K562 (cell line): ENCODE measurements around the gene AP5M1. TPM values are rescaled to one million over a fixed set of nuclear protein-coding genes. Genes with fewer than 3 reads are reported as not detected.

Source experiments
- SREBF1 ChIP-seq: fragments of 150-350 bp; IDR thresholded peaks from 2 replicates; pipeline ENCODE4 v1.6.1; 2014; ENCODE audit warnings: antibody characterized with exemption, low read depth, low read length, borderline replicate concordance
- ZNF830 ChIP-seq: fragments of 250-450 bp; sonication (Bioruptor Pico); IDR thresholded peaks from 2 replicates; pipeline ENCODE4 v1.5.0; 2021; ENCODE audit warnings: mild to moderate bottlenecking
- polyA plus RNA-seq, 8 experiments: library from polyadenylated mRNA; depleted of rRNA in 4 of 8; stranded (reverse) in 5 of 8; unstranded in 3 of 8; fragments of >200 nt; fragmentation: Nextera tagmentation in 2 of 8; fragmentation: Illumina TruSeq in 1 of 8; extraction: Ambion mirVana in 2 of 8; extraction: Trizol in 1 of 8; gene quantifications; 2 replicates each; pipeline versions ENCODE4 v1.2.1 to v1.2.3, GENCODE V29; 2011 to 2014; ENCODE audit warnings: inconsistent platforms in 1 of 8, missing spikeins in 1 of 8
- total RNA-seq, 7 experiments: library from RNA; depleted of rRNA in 6 of 7; stranded (reverse); fragments of >200 nt in 6 of 7; fragmentation: Illumina TruSeq in 2 of 7; extraction: Trizol in 2 of 7; gene quantifications; 2 replicates each; pipeline versions ENCODE4 v1.2.1 to v1.2.3, GENCODE V29; 2011 to 2021; ENCODE audit warnings: low replicate concordance in 1 of 7
- TF ChIP-seq, protein P1 (sequence below): fragments of 450-650 bp; IDR thresholded peaks from 2 replicates; pipeline ENCODE4 v1.6.1; 2016; ENCODE audit warnings: mild to moderate bottlenecking, moderate library complexity

The AP5M1 gene
- total and polyA plus RNA-seq, 9 of the 15 experiments (the other 6 are each of a cell fraction or from before 2014, with no cell fraction given), result 16.1 to 51.7 (median 30.9) TPM

DNA sequence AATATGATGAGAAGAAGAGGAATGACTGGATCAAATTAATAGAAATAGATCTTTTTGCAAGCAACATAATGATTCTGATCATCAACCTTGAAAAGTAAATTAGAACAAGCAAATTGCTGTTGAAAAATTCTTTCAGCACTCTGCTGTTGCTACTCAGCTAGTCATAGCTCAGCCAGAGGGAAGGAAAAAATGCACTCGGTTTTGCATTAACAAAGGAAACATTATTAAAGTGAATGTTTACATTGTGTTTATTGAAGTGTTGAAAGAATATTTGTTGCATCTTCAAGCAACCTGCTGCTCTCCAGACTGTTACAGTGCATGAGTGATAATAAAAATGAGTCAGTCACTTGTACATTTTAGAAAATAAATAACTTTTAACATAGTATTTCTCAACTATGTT lies 26.5 kb downstream of the AP5M1 start (continued):
- TF ChIP-seq, protein P1, sequence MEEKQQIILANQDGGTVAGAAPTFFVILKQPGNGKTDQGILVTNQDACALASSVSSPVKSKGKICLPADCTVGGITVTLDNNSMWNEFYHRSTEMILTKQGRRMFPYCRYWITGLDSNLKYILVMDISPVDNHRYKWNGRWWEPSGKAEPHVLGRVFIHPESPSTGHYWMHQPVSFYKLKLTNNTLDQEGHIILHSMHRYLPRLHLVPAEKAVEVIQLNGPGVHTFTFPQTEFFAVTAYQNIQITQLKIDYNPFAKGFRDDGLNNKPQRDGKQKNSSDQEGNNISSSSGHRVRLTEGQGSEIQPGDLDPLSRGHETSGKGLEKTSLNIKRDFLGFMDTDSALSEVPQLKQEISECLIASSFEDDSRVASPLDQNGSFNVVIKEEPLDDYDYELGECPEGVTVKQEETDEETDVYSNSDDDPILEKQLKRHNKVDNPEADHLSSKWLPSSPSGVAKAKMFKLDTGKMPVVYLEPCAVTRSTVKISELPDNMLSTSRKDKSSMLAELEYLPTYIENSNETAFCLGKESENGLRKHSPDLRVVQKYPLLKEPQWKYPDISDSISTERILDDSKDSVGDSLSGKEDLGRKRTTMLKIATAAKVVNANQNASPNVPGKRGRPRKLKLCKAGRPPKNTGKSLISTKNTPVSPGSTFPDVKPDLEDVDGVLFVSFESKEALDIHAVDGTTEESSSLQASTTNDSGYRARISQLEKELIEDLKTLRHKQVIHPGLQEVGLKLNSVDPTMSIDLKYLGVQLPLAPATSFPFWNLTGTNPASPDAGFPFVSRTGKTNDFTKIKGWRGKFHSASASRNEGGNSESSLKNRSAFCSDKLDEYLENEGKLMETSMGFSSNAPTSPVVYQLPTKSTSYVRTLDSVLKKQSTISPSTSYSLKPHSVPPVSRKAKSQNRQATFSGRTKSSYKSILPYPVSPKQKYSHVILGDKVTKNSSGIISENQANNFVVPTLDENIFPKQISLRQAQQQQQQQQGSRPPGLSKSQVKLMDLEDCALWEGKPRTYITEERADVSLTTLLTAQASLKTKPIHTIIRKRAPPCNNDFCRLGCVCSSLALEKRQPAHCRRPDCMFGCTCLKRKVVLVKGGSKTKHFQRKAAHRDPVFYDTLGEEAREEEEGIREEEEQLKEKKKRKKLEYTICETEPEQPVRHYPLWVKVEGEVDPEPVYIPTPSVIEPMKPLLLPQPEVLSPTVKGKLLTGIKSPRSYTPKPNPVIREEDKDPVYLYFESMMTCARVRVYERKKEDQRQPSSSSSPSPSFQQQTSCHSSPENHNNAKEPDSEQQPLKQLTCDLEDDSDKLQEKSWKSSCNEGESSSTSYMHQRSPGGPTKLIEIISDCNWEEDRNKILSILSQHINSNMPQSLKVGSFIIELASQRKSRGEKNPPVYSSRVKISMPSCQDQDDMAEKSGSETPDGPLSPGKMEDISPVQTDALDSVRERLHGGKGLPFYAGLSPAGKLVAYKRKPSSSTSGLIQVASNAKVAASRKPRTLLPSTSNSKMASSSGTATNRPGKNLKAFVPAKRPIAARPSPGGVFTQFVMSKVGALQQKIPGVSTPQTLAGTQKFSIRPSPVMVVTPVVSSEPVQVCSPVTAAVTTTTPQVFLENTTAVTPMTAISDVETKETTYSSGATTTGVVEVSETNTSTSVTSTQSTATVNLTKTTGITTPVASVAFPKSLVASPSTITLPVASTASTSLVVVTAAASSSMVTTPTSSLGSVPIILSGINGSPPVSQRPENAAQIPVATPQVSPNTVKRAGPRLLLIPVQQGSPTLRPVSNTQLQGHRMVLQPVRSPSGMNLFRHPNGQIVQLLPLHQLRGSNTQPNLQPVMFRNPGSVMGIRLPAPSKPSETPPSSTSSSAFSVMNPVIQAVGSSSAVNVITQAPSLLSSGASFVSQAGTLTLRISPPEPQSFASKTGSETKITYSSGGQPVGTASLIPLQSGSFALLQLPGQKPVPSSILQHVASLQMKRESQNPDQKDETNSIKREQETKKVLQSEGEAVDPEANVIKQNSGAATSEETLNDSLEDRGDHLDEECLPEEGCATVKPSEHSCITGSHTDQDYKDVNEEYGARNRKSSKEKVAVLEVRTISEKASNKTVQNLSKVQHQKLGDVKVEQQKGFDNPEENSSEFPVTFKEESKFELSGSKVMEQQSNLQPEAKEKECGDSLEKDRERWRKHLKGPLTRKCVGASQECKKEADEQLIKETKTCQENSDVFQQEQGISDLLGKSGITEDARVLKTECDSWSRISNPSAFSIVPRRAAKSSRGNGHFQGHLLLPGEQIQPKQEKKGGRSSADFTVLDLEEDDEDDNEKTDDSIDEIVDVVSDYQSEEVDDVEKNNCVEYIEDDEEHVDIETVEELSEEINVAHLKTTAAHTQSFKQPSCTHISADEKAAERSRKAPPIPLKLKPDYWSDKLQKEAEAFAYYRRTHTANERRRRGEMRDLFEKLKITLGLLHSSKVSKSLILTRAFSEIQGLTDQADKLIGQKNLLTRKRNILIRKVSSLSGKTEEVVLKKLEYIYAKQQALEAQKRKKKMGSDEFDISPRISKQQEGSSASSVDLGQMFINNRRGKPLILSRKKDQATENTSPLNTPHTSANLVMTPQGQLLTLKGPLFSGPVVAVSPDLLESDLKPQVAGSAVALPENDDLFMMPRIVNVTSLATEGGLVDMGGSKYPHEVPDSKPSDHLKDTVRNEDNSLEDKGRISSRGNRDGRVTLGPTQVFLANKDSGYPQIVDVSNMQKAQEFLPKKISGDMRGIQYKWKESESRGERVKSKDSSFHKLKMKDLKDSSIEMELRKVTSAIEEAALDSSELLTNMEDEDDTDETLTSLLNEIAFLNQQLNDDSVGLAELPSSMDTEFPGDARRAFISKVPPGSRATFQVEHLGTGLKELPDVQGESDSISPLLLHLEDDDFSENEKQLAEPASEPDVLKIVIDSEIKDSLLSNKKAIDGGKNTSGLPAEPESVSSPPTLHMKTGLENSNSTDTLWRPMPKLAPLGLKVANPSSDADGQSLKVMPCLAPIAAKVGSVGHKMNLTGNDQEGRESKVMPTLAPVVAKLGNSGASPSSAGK, result no peak
- TF ChIP-seq ZNF830 (no peak), SREBF1 (no peak)
